Endothelial cell (in vitro differentiated cells): ENCODE measurements around the gene ZNF598. TPM values are rescaled to one million over a fixed set of nuclear protein-coding genes. Genes with fewer than 3 reads are reported as not detected.

ENCODE experiments used
- DNase-seq: peaks from one replicate; pipeline ENCODE4 v3.0.0; 2021; ENCODE audit warnings: low spot score
- H3K27ac Mint-ChIP-seq: one replicate; pipeline ENCODE4 v1.8.0; 2021; ENCODE audit warnings: mixed read lengths, inconsistent platforms; ENCODE audit not compliant: unreplicated experiment
- H3K27me3 Mint-ChIP-seq: one replicate; pipeline ENCODE4 v1.8.0; 2021; ENCODE audit warnings: mild to moderate bottlenecking, moderate library complexity, mixed read lengths, inconsistent platforms; ENCODE audit not compliant: unreplicated experiment
- H3K36me3 Mint-ChIP-seq: one replicate; pipeline ENCODE4 v1.8.0; 2021; ENCODE audit warnings: mild to moderate bottlenecking, low read depth, mixed read lengths, inconsistent platforms; ENCODE audit not compliant: unreplicated experiment
- H3K4me1 Mint-ChIP-seq: one replicate; pipeline ENCODE4 v1.8.0; 2021; ENCODE audit warnings: mild to moderate bottlenecking, mixed read lengths, inconsistent platforms; ENCODE audit not compliant: unreplicated experiment
- H3K4me3 Mint-ChIP-seq: one replicate; pipeline ENCODE4 v1.8.0; 2021; ENCODE audit warnings: mild to moderate bottlenecking, mixed read lengths, inconsistent platforms; ENCODE audit not compliant: unreplicated experiment
- H3K9me3 Mint-ChIP-seq: one replicate; pipeline ENCODE4 v1.8.0; 2021; ENCODE audit warnings: mixed read lengths, inconsistent platforms; ENCODE audit not compliant: unreplicated experiment
- CTCF ChIP-seq: fragments of 200-600 bp; sonication (generic); IDR thresholded peaks from one replicate; pipeline ENCODE4 v1.5.0; 2021; ENCODE audit warnings: antibody characterized with exemption; ENCODE audit not compliant: unreplicated experiment
- total RNA-seq: library from RNA; stranded (reverse); fragmentation: NEBNext Ultra II Directional; extraction: Animal tissue kit (Norgen Biotek cat#: 25700); gene quantifications from one replicate; pipeline ENCODE4 v1.2.1, GENCODE V29; 2021; ENCODE audit not compliant: unreplicated experiment

Gene ZNF598
- total RNA-seq, 1 donor from 2014 or later, result 34.4 TPM

GRCh38 chr16:2056077-2056476 is 46.5 kb upstream of the ZNF598 start:
- Mint-ChIP-seq H3K4me1 (no peaks in the 10 kb centered on the region), H3K36me3 (peaks cover 25% of the 10 kb centered on the region), H3K4me3 (no peak overlapping the region), H3K27ac (no peak overlapping the region), H3K9me3 (no peaks in the 10 kb centered on the region), H3K27me3 (peaks cover 1% of the 10 kb centered on the region)
- DNase-seq, result no peak
- TF ChIP-seq CTCF, result no peak

DNA sequence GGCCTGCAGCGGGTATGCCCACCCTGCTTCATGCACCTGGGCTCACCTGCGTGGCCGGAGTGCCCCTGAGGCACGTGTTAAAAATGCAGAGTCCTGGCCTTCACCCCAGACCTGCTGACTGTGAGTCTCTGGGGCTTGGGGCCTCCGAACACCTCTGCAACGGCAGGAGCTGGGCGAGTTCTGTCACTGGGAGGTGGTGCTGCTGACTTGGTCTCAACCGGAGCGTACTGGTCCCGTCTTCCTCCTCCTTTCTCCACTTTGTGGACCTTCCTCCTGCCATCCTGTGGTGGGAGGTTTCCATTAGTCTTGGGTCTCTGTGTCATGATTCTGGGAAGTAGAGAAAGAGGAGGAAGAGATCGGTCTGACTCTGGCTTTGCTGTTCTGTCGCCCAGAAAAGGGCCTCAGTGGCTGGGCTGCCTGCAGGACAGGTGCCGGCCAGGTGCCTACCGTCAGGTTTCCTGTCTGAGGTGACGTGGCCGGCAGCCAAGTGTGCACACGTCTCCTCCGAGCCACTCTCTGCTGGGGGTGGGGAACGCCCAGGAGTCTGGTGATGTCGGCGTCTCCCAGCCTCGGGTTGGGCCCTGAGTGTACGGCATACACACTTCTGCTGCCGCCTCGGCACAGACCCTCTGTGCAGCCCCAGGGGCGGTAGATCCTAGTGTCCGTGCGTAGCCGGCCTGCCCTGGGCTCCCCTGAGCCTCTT is 45.1 kb upstream of the ZNF598 start:
- Mint-ChIP-seq H3K4me1 (no peaks in the 10 kb centered on the region), H3K27me3 (peaks cover 1% of the 10 kb centered on the region), H3K27ac (no peak overlapping the region), H3K4me3 (no peak overlapping the region), H3K9me3 (no peaks in the 10 kb centered on the region), H3K36me3 (peaks cover 25% of the 10 kb centered on the region)
- TF ChIP-seq CTCF, result no peak
- no peak for DNase-seq

- no peak for TF ChIP-seq CTCF
- Mint-ChIP-seq H3K9me3 (no peaks in the 10 kb centered on the region), H3K4me1 (peaks cover 3% of the 10 kb centered on the region)
Measured at GRCh38 chr16:2053897-2054296, 44.3 kb upstream of the ZNF598 start.

DNA sequence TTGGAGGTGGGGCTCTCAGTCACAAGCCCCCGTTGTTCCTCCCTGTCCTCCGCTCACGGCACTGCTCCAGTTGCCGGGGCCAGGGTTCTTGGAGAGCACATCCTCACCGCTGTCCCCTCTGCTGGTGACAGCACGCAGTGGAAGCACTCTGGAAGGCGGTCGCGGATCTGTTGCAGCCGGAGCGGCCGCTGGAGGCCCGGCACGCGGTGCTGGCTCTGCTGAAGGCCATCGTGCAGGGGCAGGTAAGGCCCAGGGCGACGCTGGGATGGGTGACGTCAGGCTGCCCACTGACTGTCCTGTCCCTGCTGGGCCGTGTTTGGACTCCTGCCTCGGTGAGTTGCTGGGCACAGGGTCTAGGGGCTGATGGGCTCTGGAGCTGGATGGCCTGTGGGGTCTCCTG is 43.6 kb upstream of the ZNF598 start:
- Mint-ChIP-seq H3K36me3 (peaks cover 20% of the 10 kb centered on the region), H3K4me3 (no peak overlapping the region), H3K9me3 (no peaks in the 10 kb centered on the region), H3K4me1 (peaks cover 9% of the 10 kb centered on the region), H3K27ac (no peak overlapping the region), H3K27me3 (peaks cover 4% of the 10 kb centered on the region)
- no peak for TF ChIP-seq CTCF
- no peak for DNase-seq

More at GRCh38 chr16:2053897-2054296, 44.3 kb upstream of the ZNF598 start:
- Mint-ChIP-seq H3K27ac (no peak overlapping the region), H3K36me3 (peaks cover 25% of the 10 kb centered on the region), H3K4me3 (no peak overlapping the region), H3K27me3 (peaks cover 1% of the 10 kb centered on the region)
- no peak for DNase-seq

GRCh38 chr16:2048116-2048543 is 38.5 kb upstream of the ZNF598 start:
- Mint-ChIP-seq H3K27me3 (peaks cover 3% of the 10 kb centered on the region), H3K36me3 (peaks cover 13% of the 10 kb centered on the region), H3K9me3 (no peaks in the 10 kb centered on the region), H3K4me3 (peak overlapping the region; percentile 95), H3K27ac (peak overlapping the region; percentile 48), H3K4me1 (peaks cover 14% of the 10 kb centered on the region)
- no peak for DNase-seq
- TF ChIP-seq CTCF, result no peak
